Measurements from ENCODE around the gene LRRFIP1.
"Not testable (repeated sequence)": the region's sequence is repeated elsewhere in the genome, so short reads cannot be mapped to it uniquely, and the experiment has no call there.

Gene LRRFIP1, protein sequence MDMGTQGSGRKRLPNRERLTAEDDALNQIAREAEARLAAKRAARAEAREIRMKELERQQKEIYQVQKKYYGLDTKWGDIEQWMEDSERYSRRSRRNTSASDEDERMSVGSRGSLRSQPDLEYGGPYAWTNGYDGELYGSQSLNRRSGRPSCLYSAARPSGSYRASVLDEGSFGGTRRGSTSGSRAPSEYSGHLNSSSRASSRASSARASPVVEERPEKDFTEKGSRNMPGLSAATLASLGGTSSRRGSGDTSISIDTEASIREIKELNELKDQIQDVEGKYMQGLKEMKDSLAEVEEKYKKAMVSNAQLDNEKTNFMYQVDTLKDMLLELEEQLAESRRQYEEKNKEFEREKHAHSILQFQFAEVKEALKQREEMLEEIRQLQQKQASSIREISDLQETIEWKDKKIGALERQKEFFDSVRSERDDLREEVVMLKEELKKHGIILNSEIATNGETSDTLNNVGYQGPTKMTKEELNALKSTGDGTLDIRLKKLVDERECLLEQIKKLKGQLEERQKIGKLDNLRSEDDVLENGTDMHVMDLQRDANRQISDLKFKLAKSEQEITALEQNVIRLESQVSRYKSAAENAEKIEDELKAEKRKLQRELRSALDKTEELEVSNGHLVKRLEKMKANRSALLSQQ

GRCh38 chr2:237627441-237628246 lies at the start of gene LRRFIP1:
Gene LRRFIP1, plus strand, starts transcription at chr2:237627587. Its CDS starts 58 bp downstream, at chr2:237627645.
- in situ Hi-C loops (cut with MboI; ENCODE audit: low sequenced_read_pairs): no loop called here

DNA sequence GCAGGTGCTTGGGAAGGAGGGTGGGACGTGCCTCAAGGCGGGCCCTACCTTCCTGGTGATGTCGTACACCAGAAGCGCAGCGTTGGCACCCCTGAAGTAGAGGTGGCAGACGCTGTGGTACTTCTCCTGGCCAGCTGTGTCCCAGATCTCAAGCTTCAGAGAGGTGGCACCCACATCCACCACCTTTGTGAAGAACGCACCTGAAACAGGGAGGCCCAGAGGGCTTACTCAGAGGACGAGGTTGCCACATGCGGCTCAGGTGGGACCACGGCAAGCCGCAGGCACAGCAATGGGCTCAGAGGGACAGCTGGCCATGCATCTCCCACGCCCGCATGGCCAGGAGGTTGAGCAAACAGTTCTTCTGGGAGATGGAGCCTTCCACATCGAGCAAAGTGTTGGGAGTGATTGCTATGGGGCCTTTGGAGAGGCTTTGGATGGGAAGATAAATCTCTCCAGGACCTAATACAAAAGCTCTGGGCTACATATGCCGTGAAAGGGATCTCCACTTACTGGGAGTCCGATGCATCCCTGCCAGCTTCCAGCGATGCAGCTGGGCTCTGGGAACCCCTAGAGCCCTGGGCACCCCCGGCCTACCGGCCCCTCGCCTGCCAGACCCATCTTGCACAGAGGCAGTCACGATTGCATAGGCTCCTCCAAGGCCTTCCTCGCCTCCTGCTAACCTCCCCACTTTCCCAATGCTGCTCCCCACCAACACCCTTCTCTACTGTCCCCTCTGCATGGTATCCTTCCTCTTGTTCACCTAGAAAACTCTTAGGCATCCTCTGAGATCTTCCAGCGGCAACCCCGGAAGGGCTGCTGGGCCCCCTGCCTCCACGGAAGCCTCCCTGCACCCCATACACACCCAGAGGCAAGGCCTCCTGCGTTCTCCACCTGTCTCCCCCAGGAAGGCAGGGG lies 49.2 kb upstream of the LRRFIP1 start:
- in situ Hi-C loops (cut with MboI; ENCODE audit: low sequenced_read_pairs): no loop called here

DNA sequence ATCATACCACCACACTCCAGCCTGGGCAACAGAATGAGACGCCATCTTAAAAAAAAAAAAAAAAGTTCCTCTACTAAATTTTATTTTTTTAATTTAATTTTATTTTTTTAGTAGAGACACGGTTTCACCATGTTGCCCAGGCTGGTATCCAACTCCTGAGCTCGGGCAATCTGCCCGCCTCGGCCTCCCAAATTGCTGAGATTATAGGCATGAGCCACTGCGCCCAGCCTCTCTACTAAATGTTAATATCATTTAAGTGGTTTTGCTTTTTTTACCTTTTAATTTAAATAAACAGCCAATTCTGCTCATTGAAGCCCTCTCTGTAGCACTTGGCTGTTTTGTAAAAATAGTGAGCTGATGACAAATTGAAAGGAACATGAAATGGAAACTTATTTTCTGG lies 46.1 kb upstream of the LRRFIP1 start:
- in situ Hi-C loops (cut with MboI; ENCODE audit: low sequenced_read_pairs): no loop called here

DNA sequence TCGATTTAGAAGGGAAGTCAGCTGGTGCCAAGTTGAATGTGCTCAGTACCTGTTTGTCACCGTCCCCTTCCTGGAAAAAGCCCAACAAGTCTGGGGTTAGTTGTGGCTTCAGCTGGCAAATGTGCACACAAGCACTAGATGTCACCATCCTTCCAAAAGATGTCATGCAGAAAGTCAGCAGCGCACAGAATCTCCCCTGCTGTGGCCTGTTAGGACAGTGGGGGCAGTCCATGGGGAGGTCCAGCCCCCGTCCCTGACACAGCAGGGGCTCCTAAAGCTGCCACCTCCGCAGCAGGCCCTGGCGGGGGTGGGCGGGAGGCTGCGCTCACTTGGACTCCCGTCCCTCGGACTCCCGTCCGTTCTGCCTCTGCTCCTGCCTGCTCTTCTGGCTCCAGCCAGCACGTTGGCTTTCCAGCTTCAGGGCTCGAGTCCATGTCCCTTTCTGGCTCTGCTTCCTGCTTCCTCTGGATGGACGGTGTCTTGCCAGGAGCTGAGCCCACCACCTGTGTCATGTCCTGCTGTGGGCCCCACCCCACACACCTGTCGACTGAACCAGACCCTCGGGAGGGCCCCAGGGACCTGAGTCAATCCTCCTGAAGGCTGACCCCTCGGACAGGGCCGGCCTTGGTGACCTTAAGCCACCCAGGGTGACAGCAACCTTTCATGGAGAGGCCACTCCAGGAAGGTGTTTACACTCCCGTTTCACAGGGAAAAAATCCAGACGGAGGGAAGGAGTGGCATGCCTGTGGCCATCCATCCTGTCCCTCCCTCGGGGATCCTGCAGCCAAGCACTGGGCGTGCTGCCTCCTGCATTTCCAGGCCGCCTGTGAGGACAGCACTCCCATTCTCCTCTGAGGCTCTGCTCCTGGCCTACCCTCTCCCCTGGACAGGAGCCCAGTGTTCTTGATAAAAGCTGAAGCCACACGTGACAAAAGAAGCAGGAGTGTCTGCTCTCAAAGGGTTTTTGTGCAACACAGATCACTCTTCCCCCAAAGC lies 45.3 kb upstream of the LRRFIP1 start:
- in situ Hi-C loops (cut with MboI; ENCODE audit: low sequenced_read_pairs): no loop called here

GRCh38 chr2:237583385-237584295 lies 43.7 kb upstream of the LRRFIP1 start:
- in situ Hi-C loops (cut with MboI; ENCODE audit: low sequenced_read_pairs): no loop called here

DNA sequence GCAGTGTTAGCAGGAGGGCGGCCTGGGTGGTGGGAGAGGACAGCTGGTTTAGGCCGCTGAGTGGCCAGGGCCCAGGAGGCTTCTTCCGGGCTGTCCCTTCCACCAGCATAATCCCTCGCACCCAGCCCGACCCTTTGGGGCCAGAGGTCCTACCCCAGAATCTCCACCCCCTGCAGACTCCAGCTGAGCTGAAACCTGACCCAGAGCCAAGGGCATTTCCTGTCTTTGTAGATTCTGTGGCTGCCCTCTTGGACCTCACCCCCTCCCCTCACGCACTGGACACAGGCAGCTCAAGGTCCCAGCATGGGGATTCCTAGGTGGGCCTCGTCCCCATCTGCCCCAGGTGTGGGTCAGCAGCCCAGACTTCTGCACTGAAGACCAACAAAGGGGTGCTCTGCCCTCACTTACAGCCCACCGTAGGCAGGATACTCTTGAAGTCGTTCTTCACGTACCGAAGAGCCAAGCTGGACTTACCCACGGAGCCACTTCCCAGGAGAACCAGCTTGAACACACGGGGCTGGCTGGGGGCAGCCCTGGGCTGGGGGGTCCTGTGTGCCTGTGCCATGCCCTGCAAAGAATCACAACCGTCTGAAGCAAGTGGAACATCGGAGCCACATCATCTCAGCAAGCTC lies 41.7 kb upstream of the LRRFIP1 start:
- in situ Hi-C loops (cut with MboI; ENCODE audit: low sequenced_read_pairs): no loop called here

DNA sequence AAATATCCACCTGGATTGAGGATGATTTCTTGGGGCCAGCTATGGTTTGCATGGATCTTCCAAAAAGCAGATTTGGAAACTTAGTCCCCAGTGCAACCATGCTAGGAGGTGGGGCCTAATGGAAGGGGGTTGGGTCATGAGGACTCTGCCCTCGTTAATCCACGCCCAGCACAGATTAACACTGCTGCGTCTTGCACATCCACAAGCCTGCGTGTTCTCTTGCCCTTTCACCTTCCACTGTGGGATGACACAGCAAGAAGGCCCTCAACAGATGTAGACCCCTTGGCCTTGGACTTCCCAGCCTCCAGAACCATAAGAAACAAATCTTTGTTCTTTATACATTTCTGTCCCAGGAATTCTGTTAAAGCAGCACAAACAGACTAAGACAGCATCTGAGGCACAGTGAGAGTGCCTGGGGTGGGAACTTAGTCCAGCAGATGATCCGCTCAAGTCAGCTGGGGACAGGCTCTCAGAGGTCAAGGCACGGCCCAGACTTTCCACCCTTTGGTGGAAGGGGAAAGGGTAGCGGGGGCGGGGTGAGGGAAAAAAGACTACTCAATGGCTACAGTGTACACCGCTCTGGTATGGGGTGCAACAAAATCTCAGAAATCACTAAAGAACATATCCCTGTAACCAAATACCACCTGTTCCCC lies 39.2 kb upstream of the LRRFIP1 start:
- in situ Hi-C loops (cut with MboI; ENCODE audit: low sequenced_read_pairs): no loop called here

DNA sequence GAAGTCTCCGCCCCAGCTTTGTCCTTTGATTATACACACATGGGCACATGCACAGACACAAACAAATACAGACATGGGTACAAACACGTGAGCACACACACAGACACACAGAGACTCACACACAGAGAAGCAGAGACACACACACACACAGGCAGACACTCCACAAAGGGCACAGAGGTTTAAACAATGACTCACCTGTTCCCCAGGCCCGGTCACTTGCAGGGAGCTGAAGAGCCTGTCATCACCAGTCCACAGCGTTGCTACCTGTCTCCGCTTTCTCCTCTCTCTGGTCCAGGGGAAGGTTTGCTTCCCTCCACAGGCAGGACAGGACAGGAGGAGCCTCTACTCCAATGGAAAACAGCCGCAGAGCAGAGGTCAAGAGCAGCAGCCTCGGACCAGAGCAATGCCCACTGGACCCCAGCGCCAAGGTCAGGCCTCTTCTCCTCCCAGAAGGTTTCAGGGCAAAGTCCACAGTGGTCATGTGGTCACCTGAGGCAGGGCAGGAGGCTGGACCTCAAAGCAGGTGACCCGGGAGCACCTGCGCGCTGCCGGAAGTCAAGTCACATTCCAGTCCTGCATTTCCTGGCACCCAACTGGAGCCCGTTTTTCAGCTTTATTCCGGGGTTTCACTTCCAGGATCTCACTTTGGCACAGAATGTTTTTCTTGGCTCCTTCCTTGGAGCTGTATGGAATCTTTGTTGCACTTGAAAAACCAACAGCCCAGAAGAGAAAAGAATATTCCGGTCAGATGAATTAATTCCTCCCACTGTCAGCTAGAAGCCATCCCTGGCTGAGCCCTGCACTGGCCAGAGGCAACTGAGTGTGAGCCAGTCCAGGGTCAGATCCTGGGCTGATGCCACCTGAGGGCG lies 36.9 kb upstream of the LRRFIP1 start, which contains the start of gene RAB17:
RAB17 (minus strand) TSS at position 463 of the 869 bp plus-strand sequence. CDS start 4,580 bp downstream, outside the sequence.
- in situ Hi-C loops (cut with MboI; ENCODE audit: low sequenced_read_pairs): no loop called here

- in situ Hi-C loops (cut with MboI; ENCODE audit: low sequenced_read_pairs): no loop called here
Observed at GRCh38 chr2:237591141-237591881, 36.1 kb upstream of the LRRFIP1 start.

DNA sequence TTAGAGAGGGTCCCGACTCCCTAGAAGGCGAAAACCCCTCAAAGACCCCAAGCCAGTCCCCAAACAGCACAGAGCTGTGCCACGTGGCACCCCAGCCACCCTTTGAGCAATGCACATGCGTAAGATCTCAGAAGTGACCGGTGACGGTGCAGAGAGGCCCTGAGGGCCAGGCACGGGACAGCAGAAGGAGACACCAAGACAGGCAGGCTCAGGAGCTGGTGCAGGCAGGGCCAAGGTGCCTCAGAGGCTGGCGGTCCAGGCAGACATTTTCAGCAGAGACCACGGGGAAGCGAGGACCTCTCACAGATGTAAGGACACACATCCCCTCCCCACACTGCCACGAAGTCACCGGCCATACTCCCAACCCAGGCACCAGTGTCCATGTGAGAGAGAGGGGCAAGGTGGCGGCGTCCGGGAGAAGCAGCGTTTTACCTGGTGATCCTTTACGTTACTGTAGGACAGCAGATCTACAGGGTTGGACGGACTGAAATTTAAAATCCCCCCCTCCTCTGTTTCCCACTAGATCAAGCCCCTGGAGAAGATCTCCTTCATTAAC lies 34.9 kb upstream of the LRRFIP1 start:
- in situ Hi-C loops (cut with MboI; ENCODE audit: low sequenced_read_pairs): no loop called here

- in situ Hi-C loops (cut with MboI; ENCODE audit: low sequenced_read_pairs): no loop called here
Observed at GRCh38 chr2:237593036-237593435, 34.4 kb upstream of the LRRFIP1 start.

GRCh38 chr2:237593596-237594320 lies 33.6 kb upstream of the LRRFIP1 start:
- in situ Hi-C loops (cut with MboI; ENCODE audit: low sequenced_read_pairs): no loop called here

GRCh38 chr2:237594514-237594871 lies 32.9 kb upstream of the LRRFIP1 start:
- in situ Hi-C loops (cut with MboI; ENCODE audit: low sequenced_read_pairs): no loop called here

DNA sequence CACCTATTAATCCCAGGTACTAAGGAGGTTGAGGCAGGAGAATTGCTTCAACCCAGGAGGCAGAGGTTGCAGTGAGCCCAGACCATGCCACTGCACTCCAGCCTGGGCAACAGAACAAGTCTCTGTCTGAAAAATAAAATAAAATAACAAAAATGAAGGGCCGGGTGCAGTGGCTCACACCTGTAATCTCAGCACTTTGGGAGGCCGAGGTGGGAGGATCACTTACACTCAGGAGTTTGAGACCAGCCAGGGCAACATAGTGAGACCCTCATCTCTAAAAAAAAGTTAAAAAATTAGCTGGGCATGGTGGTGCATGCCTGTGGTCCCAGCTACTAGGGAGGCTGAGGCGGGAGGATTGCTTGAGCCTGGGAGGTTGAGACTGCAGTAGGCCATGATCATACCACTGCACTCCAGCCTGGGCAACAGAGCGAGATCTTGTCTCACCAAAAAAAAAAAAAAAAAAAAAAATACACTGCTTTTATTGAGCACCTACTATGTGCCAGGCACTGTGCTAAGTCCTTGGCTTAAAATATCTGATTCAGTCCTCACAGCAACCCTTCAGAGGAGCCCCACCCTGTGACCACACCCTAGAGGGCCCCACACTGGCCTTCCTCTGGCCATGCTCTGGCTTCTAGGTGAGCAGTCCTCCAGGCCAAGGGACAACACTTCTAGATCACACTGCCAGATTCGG lies 31.4 kb upstream of the LRRFIP1 start:
- in situ Hi-C loops (cut with MboI; ENCODE audit: low sequenced_read_pairs): not testable (repeated sequence)
